GM19452 (cell line): Measurements from ENCODE around the gene DGKE.

Experiments
- ATAC-seq: cut with Tn5 transposase; IDR thresholded peaks from one replicate; pipeline ENCODE4 v1.9.1; 2021; ENCODE audit not compliant: unreplicated experiment

DGKE gene

GRCh38 chr17:56887552-56888467 lies 53.9 kb downstream of the DGKE start:
- ATAC-seq = no peak

DNA sequence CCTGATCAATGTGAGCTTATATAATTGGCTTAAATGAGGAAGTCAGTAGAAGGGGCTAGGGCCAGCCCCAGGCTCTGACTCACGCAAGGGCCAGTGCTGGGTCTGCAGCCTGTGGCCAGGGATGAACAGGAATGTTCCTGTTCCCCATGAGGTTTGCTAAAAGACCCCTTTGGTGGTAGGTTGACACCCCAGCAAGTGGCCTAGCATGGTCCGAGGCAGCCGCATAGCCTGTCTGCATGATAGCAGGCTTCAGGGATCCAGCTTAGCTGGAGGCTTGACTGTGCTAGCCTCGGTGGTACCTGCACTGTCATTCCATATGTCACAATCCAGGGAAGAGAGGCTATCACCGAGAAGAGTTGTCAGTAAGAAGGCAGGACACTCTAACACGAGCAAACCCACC lies 56.4 kb downstream of the DGKE start:
- ATAC-seq = no peak

DNA sequence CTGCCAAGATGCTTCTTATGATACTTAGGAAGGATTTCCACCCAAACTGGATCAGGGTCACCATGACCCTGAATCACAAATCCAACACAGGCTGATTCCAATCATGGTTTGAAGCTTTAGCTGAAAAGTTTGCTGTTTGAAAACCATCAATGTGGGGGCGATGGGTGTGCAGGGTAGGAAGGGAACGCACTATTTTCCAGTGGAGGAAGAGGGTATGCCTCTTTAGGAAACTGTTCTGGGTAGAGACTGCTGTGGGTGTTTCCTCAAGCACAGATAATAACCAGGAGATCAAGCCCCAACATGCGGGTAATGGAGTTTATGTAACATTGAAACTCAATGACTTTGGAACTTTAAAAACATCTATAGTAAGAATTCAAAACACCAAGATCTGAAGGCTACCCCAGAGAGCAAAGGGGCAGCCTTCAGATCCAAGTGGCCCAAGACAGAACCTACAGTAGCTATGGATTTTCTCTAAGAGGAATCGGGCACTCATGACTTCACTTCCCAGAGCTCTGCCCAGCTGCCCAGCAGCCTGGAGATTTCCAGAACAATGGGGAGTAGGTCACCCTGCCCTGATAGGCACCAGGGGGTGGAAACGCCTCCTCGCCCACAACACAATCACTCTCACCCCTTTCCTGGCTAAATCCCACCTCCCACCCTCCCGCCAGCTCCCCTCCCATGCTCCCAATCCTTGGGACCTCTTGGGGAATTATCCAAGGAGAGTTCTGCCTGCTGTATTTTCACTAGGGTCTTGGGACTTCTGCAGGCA lies 57.1 kb downstream of the DGKE start:
- ATAC-seq = no peak

- no peak for ATAC-seq
These were observed 57.8 kb downstream of the DGKE start for GRCh38 chr17:56891751-56892150.

DNA sequence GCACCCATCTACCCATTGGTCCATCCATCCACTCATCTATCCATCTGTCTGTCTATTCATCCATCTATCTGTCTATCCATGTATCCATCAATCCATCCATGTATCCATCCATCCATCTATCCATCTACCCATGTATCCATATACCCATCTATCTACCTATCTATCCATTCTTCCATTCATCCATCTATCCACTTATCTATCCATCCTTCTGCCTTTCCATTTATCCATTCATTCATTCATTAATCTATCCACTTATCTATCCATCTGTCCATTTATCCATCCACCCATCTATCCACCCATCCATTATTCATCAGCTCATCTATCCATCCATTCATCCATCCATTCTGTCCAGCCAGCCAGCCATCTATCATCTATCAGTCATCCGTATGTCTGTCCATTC lies 58.4 kb downstream of the DGKE start:
- ATAC-seq = no peak

GRCh38 chr17:56893503-56893902 lies 59.6 kb downstream of the DGKE start:
- no peak for ATAC-seq

DNA sequence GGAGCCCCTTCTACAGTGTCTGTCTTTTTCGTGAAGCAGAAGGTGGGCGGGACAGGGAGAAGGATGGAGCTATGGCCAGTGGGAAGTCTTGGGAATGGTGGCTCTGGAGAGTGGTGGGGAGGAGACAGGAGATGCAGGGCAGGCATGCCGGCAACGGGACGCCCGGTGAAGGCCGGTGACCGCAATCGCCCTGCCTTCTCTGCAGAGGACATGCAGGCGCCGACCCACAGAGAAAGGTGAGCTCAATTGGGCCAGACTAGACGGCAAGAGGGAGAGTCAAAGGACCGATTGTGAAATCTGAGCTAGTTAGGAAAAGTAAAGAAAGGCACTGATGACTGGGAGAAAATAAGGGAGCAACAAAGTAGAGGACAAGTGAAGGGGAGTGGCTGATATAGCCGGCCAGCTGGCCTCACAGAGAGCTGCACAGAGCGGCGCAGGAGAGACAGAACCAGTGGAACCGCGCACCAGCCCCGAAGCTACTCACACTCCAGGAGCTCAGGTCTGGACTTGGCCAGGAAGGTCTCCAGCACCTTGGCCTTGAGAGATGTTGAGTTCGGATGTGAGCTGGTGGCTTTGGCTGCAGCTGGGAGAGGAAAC lies 61.0 kb downstream of the DGKE start:
- no peak for ATAC-seq

GRCh38 chr17:56896217-56896967 lies 62.4 kb downstream of the DGKE start:
- no peak for ATAC-seq

- ATAC-seq = no peak
These were observed 63.0 kb downstream of the DGKE start for GRCh38 chr17:56896968-56897359.

- no peak for ATAC-seq
These were observed 63.9 kb downstream of the DGKE start for GRCh38 chr17:56897646-56898424.

DNA sequence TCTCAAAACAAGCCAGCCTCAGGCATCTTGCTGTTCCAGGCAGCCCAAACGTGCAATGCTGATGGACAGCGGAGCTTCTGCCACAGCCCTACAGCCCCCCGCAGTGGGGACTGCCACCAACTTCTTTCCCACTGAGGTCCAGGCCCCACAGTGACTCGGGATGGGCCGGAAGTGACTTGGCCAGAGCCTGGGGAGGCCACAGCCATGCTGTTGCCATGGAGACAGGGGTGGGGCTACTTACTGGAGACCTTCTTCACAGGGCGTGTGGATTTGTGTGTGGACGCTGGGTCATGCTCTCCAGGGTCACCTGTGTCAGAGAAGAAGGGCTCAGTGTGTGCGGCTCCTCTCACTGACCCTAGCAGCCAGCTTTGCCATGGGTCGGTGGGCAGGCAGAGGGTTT lies 64.9 kb downstream of the DGKE start:
- no peak for ATAC-seq

- ATAC-seq = no peak
These were observed 65.5 kb downstream of the DGKE start for GRCh38 chr17:56899403-56899802.

DNA sequence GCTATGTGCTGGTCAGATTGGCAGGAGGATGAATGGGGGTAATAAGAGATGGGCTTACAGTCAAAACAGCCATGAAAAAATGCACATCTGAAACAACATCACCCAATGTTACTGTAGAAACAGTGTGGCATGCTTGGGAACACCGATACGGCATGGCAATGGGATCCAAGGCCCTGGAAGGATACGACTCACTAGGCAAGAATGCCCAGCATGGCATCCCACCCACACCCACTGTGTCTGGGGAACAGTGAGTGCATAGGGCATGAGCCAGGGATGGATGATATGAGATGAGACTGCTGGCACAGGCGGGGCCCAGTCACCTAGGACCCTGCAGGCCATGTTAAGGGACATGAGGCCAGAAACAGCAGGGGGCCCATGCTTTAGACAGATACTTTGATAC lies 68.4 kb downstream of the DGKE start:
- no peak for ATAC-seq

DNA sequence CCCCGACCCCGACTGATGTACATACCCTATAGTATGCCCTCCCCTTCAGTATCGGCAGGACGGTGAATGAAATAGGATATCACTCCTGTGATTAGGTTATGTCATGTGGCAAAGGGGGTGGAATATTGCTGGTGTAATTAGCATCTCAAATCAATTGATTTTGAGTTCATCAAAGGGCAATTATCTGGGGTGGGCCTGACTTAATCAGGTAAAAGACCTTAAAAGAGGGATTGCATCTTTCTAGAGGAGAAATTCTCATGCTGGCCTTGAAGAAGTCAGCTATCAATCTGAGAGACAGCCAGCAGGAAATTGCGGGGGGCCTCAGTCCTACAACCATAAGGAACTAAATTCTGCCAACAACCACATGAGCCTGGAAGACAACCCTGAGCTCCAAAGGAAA lies 69.6 kb downstream of the DGKE start:
- no peak for ATAC-seq

DNA sequence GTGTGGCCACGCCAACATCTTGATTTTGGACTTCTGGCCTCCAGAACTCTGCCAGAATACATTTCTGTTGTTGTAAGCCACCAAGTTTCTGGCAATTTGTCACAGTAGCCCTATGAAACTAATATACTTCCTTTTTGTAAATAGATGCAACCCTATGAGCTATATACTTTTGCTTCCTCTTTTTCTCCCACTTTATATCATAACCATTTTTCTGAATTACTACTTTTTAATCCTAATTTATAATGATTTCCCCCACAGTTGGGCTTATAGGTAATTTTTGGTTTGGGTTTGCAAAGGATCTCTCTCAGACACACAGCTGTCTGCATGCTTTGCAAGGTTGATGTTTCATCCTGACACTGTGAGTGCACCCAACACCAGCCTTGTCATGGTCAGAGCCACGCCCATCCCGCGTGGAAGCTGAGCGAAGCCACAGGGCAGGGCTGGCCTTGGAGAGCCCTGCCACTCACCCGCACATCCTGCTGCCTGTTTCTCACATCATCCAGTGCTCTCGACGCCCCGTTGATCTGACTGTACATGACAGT lies 74.1 kb downstream of the DGKE start:
- ATAC-seq = peak; percentile 92

DNA sequence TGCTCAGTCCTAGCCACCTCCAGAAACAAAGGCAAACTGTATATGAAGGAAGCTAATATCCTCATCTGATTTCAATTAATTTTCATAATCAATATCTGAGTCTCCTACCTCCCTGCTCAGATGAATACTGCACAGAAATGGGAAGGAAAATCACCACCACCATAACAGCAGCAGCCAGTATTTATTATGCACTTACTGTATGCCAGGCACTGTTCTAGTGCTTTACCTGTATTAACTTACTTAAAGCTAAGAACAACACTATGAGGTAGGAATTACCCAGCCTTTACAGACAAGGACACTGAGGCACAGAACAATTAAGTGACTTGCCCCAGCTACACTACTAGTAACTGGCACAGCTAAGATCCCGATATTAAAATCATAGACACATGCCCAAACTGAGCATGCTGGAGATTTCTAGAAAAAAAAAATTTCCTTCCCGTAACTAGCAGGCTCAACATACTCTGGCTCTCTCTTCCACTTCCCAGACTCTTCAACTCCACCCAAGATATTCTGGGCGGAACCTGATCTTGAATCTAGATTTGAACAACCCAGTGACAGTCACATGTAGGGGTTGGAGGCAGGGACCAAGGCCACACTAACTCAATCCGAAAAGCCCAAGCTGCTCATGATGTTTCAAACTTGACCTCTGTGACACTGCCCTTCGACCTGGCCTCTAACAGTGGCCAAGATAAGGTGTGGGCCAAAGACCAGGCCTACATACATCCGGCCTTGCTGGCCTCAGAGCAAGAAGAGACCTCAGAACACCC lies 76.0 kb downstream of the DGKE start:
- no peak for ATAC-seq

DNA sequence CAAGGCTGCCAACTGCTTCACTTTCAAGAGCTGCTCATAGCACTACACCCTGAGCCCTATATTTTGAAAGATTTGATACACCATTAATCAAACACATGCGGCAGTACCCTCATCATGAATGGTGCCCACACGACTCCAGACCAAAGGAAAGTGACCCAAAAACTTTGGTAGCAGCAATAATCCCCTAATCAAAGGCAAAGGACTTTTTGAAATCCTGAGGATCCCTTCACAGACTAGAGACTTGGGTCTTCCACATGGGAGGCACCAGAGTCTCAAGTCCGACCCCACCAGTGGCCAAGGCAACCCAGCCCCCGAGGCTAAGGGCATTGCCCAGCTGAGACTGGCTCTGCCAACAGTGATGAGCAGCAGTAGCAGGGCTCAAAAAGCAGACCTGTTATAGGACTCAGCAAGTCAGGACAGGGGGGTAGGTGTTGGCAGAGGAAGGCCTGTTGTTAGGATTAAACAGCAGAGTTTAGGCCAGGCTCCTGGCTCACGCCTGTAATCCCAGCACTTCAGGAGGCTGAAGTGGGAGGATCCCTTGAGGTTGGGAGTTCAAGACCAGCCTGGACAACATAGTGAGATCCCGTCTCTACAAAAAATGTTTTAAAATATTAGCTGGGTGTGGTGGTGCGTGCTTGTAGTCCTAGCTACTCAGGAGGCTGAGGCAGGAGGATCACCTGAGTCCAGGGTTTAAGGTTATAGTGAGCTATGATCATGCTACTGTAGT lies 76.7 kb downstream of the DGKE start:
- ATAC-seq = no peak

DNA sequence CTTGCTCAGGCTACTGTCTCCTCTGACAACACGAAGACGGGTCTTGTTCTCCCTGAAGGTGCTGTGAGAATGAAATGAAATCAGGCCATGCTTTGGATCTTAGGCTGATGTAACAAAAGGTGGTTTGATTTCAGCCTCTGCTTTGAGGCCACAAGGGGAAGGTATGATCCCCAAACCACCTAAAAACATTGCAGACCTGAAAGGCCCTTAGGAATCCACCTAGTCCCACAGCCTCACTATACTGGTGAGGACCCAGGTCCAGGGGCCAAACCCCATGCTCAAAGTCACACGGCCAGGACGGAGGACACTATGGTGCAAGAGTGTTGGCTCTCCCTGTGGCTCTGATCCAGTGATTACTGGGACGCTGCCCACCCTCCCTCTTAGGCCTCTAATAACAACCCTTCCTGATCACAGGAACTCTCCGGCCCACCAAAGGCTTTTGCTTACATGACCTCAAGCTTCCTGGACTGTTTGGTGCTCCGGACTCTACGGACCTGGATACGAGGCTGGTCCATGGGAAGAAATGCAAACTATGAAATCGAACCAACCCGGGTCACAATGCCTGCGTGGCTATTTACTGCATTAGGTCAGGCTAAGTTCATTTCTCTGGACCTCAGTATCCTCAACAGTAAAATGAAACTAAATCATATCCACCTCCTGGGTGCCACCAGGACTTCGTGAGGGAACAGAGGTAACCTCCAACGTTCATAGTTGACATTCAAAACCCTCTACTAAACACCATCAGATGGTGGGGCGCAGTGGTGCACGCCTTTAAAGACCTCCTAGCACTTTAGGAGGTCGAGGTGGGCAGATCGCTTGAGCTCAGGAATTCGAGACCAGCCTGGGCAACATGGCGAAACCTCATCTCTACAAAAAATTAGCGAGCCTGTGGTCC lies 78.4 kb downstream of the DGKE start:
- no peak for ATAC-seq
